SK-N-SH (cell line): Measurements from ENCODE around the gene SUPV3L1. TPM values are rescaled to one million over a fixed set of nuclear protein-coding genes. Genes with fewer than 3 reads are reported as not detected.

Experiments used
- CTCF ChIA-PET: fragments of 300-600, 350-600 bp; formaldehyde crosslinking; extraction: SDS; loops from one replicate; lab custom pipeline; 2021; lab: Yijun Ruan, JAX
- POLR2A ChIA-PET: fragments of 350-600 bp; sonication (Branson Sonifier 250); formaldehyde crosslinking; extraction: SDS; loops from one replicate; lab custom pipeline; 2020; ENCODE audit warnings: antibody characterized with exemption, inconsistent platforms; lab: Yijun Ruan, JAX
- DNase-seq: peaks from one replicate; pipeline ENCODE4 v3.0.0; 2012
- H2AFZ ChIP-seq: fragments of 200-600 bp; sonication (generic); 2 replicates; pipeline ENCODE4 v1.8.1; 2016; ENCODE audit warnings: antibody characterized with exemption, mild to moderate bottlenecking, low read depth
- H3F3A ChIP-seq: fragments of 200-600 bp; sonication (generic); replicated peaks from 2 replicates; pipeline ENCODE3; 2016; ENCODE audit warnings: antibody characterized with exemption, mild to moderate bottlenecking; ENCODE audit not compliant: insufficient read depth
- H3K27ac ChIP-seq, 2 experiments: fragments of 200-500 bp in 1 of 2; fragments of 200-600 bp in 1 of 2; sonication (Bioruptor generic) in 1 of 2; sonication (generic), shearing (Covaris generic) in 1 of 2; 2 replicates each; pipeline versions ENCODE4 v1.5.1 to v1.6.1; 2014 to 2016; ENCODE audit warnings: low read depth in 2 of 2, inconsistent platforms in 1 of 2, low read length in 1 of 2, mild to moderate bottlenecking in 1 of 2, mixed read lengths in 1 of 2
- H3K27me3 ChIP-seq: fragments of 200-600 bp; sonication (generic), shearing (Covaris generic); 2 replicates; pipeline ENCODE4 v1.6.1; 2016; ENCODE audit warnings: mixed run types; ENCODE audit not compliant: insufficient read depth
- H3K36me3 ChIP-seq, 2 experiments: fragments of 200-500 bp in 1 of 2; fragments of 200-600 bp in 1 of 2; sonication (Bioruptor generic) in 1 of 2; sonication (generic) in 1 of 2; replicated peaks in 1 of 2; 2 replicates each; pipeline versions ENCODE3 to v1.5.1; 2014 to 2016; ENCODE audit warnings: low read length in 1 of 2, mild to moderate bottlenecking in 1 of 2; ENCODE audit not compliant: insufficient read depth in 2 of 2, control insufficient read depth in 1 of 2
- H3K4me1 ChIP-seq, 2 experiments: fragments of 200-500 bp in 1 of 2; fragments of 200-600 bp in 1 of 2; sonication (Bioruptor generic) in 1 of 2; sonication (generic), shearing (Covaris generic) in 1 of 2; 2 replicates each; pipeline versions ENCODE4 v1.5.1 to v1.6.1; 2014 to 2016; ENCODE audit warnings: low read depth in 1 of 2, low read length in 1 of 2, mixed run types in 1 of 2; ENCODE audit not compliant: insufficient read depth in 2 of 2, control insufficient read depth in 1 of 2
- H3K4me2 ChIP-seq: fragments of 200-600 bp; sonication (generic), shearing (Covaris generic); 2 replicates; pipeline ENCODE4 v1.6.1; 2017; ENCODE audit warnings: mixed run types
- H3K4me3 ChIP-seq, 2 experiments: fragments of 200-500 bp in 1 of 2; fragments of 200-600 bp in 1 of 2; sonication (Bioruptor generic) in 1 of 2; sonication (generic), shearing (Covaris generic) in 1 of 2; 2 replicates each; pipeline versions ENCODE4 v1.5.1 to v1.8.1; 2014 to 2016; ENCODE audit warnings: low read depth in 2 of 2, inconsistent platforms in 1 of 2, low read length in 1 of 2, mild to moderate bottlenecking in 1 of 2, mixed read lengths in 1 of 2, moderate library complexity in 1 of 2
- H3K79me2 ChIP-seq: fragments of 200-600 bp; sonication (generic); 2 replicates; pipeline ENCODE4 v1.8.1; 2017; ENCODE audit warnings: mild to moderate bottlenecking; ENCODE audit not compliant: insufficient read depth
- H3K9ac ChIP-seq: fragments of 200-600 bp; sonication (generic); 2 replicates; pipeline ENCODE4 v1.6.1; 2017; ENCODE audit warnings: mixed run types
- H3K9me2 ChIP-seq: fragments of 200-600 bp; sonication (generic); 2 replicates; pipeline ENCODE4 v1.6.1; 2017; ENCODE audit warnings: mixed run types
- H3K9me3 ChIP-seq: fragments of 200-600 bp; sonication (generic); 2 replicates; pipeline ENCODE4 v1.6.1; 2017; ENCODE audit warnings: mixed run types, mild to moderate bottlenecking, moderate library complexity
- H4K20me1 ChIP-seq: fragments of 200-600 bp; sonication (generic); 2 replicates; pipeline ENCODE4 v1.6.1; 2017; ENCODE audit warnings: mild to moderate bottlenecking, mixed run types; ENCODE audit not compliant: insufficient read depth
- CHD2 ChIP-seq: fragments of 150-350 bp; IDR thresholded peaks from 2 replicates; pipeline ENCODE4 v1.6.1; 2018; ENCODE audit warnings: low read length; ENCODE audit not compliant: partially characterized antibody
- EZH2phosphoT487 ChIP-seq: fragments of 200-600 bp; sonication (generic); IDR thresholded peaks from 2 replicates; pipeline ENCODE4 v1.6.1; 2017; ENCODE audit warnings: low read depth, mixed run types, mild to moderate bottlenecking, antibody characterized with exemption, moderate library complexity, borderline replicate concordance
- FOXM1 ChIP-seq: IDR thresholded peaks from 2 replicates; pipeline ENCODE4 v1.4.0; 2012; ENCODE audit warnings: low read depth, mild to moderate bottlenecking
- GABPA ChIP-seq: IDR thresholded peaks from 2 replicates; pipeline ENCODE4 v1.4.0; 2012; ENCODE audit warnings: low read depth, mild to moderate bottlenecking
- JUND ChIP-seq: IDR thresholded peaks from 2 replicates; pipeline ENCODE4 v1.4.0; 2012
- POLR2AphosphoS5 ChIP-seq: IDR thresholded peaks from 2 replicates; pipeline ENCODE4 v1.6.1; 2012; ENCODE audit warnings: low read depth, low read length
- RCOR1 ChIP-seq: fragments of 150-350 bp; IDR thresholded peaks from 2 replicates; pipeline ENCODE4 v1.6.1; 2017; ENCODE audit warnings: antibody characterized with exemption, low read length
- RFX5 ChIP-seq: IDR thresholded peaks from 2 replicates; pipeline ENCODE4 v1.6.1; 2012; ENCODE audit warnings: mild to moderate bottlenecking, improper control_type of control experiment, low read length
- RXRA ChIP-seq: IDR thresholded peaks from 2 replicates; pipeline ENCODE4 v1.4.0; 2012; ENCODE audit warnings: low read depth, mild to moderate bottlenecking, borderline replicate concordance
- TEAD4 ChIP-seq: IDR thresholded peaks from 2 replicates; pipeline ENCODE4 v1.4.0; 2012; ENCODE audit warnings: mild to moderate bottlenecking, borderline replicate concordance; ENCODE audit not compliant: insufficient read depth
- WGBS: methylation state at CpG from one replicate; pipeline ENCODE4 v1.1.6; 2017; ENCODE audit warnings: low lambda C conversion rate; 5-methylcytosine and 5-hydroxymethylcytosine counted together
- polyA plus RNA-seq, 3 experiments: library from polyadenylated mRNA; depleted of rRNA; stranded (reverse); fragments of >200 nt; gene quantifications; 2 replicates each; pipeline ENCODE4 v1.2.3, GENCODE V29; 2012
- TF ChIP-seq, protein P1 (sequence below): IDR thresholded peaks from 2 replicates; pipeline ENCODE4 v1.4.0; 2012; ENCODE audit warnings: low read depth, borderline replicate concordance
- TF ChIP-seq, protein P2 (sequence below): IDR thresholded peaks from 2 replicates; pipeline ENCODE4 v1.4.0; 2012; ENCODE audit warnings: low read depth, borderline replicate concordance
- TF ChIP-seq, protein P3 (sequence below): IDR thresholded peaks from 2 replicates; pipeline ENCODE4; 2012
- TF ChIP-seq, protein P4 (sequence below): IDR thresholded peaks from 2 replicates; pipeline ENCODE4 v1.4.0; 2012; ENCODE audit warnings: low read depth
- TF ChIP-seq, protein P5 (sequence below): fragments of 150-350 bp; IDR thresholded peaks from 2 replicates; pipeline ENCODE4 v1.6.1; 2017; ENCODE audit warnings: antibody characterized with exemption, low read length, low read depth, borderline replicate concordance

The SUPV3L1 gene
- polyA plus RNA-seq, 1 of the 3 experiments (the other 2 are of a cell fraction), result 19.8 TPM

DNA sequence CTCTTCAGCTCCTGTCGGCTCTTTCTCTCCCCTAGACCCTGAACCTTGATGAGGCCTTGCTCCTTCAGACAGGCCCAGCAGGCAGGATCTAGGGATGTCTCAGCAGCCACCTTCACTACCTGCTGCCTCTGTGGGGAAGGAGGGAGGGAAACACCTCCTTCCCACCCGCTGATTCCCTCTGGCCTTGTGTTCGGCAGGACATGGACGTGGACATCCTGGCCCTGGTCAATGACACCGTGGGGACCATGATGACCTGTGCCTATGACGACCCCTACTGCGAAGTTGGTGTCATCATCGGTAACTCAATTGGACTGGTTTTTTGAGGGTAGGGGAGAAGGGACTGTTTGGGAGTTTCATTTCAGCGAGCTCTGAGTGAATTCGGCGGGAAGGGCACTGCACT is 60.4 kb downstream of the SUPV3L1 start:
- Histone ChIP-seq H3K27me3 (no peaks in the 10 kb centered on the region), H3K4me1 (no peaks in the 10 kb centered on the region), H3K9ac (no peak overlapping the region), H3K36me3 (no peaks in the 10 kb centered on the region), H4K20me1 (no peaks in the 10 kb centered on the region), H3K4me3 (no peak overlapping the region), H2AFZ (no peak overlapping the region), H3K27ac (no peak overlapping the region), H3K9me3 (no peaks in the 10 kb centered on the region), H3F3A (no peaks in the 10 kb centered on the region), H3K9me2 (no peaks in the 10 kb centered on the region), H3K79me2 (no peaks in the 10 kb centered on the region), H3K4me2 (no peak overlapping the region)
- WGBS, result 94% methylated on average over 11 of the region's 11 CpGs
- TF ChIP-seq FOXM1 (no peak), RXRA (no peak), CHD2 (no peak), JUND (no peak), TEAD4 (no peak), POLR2AphosphoS5 (no peak), RFX5 (no peak), EZH2phosphoT487 (no peak), RCOR1 (no peak), GABPA (no peak)
- TF ChIP-seq, protein P1, sequence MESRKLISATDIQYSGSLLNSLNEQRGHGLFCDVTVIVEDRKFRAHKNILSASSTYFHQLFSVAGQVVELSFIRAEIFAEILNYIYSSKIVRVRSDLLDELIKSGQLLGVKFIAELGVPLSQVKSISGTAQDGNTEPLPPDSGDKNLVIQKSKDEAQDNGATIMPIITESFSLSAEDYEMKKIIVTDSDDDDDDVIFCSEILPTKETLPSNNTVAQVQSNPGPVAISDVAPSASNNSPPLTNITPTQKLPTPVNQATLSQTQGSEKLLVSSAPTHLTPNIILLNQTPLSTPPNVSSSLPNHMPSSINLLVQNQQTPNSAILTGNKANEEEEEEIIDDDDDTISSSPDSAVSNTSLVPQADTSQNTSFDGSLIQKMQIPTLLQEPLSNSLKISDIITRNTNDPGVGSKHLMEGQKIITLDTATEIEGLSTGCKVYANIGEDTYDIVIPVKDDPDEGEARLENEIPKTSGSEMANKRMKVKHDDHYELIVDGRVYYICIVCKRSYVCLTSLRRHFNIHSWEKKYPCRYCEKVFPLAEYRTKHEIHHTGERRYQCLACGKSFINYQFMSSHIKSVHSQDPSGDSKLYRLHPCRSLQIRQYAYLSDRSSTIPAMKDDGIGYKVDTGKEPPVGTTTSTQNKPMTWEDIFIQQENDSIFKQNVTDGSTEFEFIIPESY, result no peak
- TF ChIP-seq, protein P2, sequence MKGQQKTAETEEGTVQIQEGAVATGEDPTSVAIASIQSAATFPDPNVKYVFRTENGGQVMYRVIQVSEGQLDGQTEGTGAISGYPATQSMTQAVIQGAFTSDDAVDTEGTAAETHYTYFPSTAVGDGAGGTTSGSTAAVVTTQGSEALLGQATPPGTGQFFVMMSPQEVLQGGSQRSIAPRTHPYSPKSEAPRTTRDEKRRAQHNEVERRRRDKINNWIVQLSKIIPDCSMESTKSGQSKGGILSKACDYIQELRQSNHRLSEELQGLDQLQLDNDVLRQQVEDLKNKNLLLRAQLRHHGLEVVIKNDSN, result no peak
- TF ChIP-seq, protein P3, sequence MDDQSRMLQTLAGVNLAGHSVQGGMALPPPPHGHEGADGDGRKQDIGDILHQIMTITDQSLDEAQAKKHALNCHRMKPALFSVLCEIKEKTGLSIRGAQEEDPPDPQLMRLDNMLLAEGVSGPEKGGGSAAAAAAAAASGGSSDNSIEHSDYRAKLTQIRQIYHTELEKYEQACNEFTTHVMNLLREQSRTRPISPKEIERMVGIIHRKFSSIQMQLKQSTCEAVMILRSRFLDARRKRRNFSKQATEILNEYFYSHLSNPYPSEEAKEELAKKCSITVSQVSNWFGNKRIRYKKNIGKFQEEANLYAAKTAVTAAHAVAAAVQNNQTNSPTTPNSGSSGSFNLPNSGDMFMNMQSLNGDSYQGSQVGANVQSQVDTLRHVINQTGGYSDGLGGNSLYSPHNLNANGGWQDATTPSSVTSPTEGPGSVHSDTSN, result no peak
- TF ChIP-seq, protein P4, sequence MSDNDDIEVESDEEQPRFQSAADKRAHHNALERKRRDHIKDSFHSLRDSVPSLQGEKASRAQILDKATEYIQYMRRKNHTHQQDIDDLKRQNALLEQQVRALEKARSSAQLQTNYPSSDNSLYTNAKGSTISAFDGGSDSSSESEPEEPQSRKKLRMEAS, result no peak
- TF ChIP-seq, protein P5, sequence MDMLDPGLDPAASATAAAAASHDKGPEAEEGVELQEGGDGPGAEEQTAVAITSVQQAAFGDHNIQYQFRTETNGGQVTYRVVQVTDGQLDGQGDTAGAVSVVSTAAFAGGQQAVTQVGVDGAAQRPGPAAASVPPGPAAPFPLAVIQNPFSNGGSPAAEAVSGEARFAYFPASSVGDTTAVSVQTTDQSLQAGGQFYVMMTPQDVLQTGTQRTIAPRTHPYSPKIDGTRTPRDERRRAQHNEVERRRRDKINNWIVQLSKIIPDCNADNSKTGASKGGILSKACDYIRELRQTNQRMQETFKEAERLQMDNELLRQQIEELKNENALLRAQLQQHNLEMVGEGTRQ, result no peak
- ChIA-PET POLR2A (no interaction called here), CTCF (interaction anchor here (6.9 kb wide), 1 partner anchor 151 kb away, joined by 105 read pairs; no protein-coding TSS in a partner anchor)
- no peak for DNase-seq
